Subcutaneous abdominal adipose tissue (tissue), 5 donors: ENCODE results near the gene SPOPL.
A peak's percentile ranks its signal among the peaks of the same experiment; 100 is the strongest.

ENCODE experiments used
- H3K27ac ChIP-seq: one replicate; pipeline ENCODE4 v1.7.0; 2013; ENCODE audit warnings: low read depth, mild to moderate bottlenecking, inconsistent platforms, low read length, moderate library complexity
- H3K27me3 ChIP-seq, 5 donors: one replicate each; pipeline ENCODE4 v1.7.0; 2013; ENCODE audit warnings: low read length in 5 of 5, inconsistent platforms in 1 of 5; ENCODE audit not compliant: control insufficient read depth in 5 of 5, insufficient read depth in 4 of 5
- H3K36me3 ChIP-seq, 5 donors: one replicate each; pipeline ENCODE4 v1.7.0; 2013; ENCODE audit warnings: low read length in 5 of 5; ENCODE audit not compliant: control insufficient read depth in 5 of 5, insufficient read depth in 5 of 5
- H3K4me1 ChIP-seq, 5 donors: one replicate each; pipeline ENCODE4 v1.7.0; 2013; ENCODE audit warnings: low read length in 5 of 5, mild to moderate bottlenecking in 3 of 5, moderate library complexity in 1 of 5; ENCODE audit not compliant: control insufficient read depth in 5 of 5, insufficient read depth in 5 of 5
- H3K4me3 ChIP-seq, 5 donors: one replicate each; pipeline ENCODE4 v1.7.0; 2013; ENCODE audit warnings: low read length in 5 of 5, low read depth in 1 of 5
- H3K9ac ChIP-seq, 5 donors: one replicate each; pipeline ENCODE4 v1.7.0; 2013; ENCODE audit warnings: low read length in 5 of 5, mild to moderate bottlenecking in 4 of 5, moderate library complexity in 3 of 5
- H3K9me3 ChIP-seq, 5 donors: one replicate each; pipeline ENCODE4 v1.7.0; 2013; ENCODE audit warnings: low read length in 5 of 5; ENCODE audit not compliant: control insufficient read depth in 5 of 5
- donor health status: healthy.
- donor health status: healthy.
- donor health status: healthy.
- donor health status: healthy.
- donor health status: healthy.

The SPOPL gene

DNA sequence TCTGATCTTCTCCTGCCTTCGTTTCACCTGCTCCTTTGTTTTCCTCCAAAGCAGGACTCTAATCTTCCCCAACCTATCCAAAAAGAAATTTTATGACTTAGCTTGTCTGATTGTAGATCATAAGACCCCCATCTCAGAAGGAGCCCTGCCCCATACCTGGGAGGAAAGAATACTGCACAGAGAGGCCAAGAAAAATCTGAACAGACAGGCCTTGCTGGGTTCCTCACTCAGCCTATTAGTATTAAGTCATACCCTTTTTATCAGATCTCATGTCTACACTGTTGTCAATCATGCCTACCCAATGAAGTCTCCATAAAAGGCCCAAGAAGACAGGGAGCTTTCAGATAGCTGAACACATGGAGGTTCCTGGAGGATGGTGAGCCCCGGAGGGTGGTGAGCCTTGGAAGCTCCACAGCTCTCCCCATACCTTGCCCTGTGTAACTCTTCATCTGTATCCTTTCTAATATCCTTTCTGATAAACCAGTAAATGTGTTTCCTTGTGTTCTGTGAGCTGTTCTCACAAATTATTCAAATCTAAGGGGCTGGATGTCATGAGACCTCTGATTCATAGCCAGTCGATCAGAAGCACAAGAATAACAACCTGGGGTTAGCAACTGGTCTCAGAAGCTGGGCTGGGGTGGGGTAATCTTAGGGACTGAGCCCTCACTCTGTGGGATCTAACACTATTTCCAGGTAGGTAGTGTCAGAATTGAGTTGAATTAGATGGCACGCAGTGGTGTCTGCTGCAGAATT is 108.8 kb downstream of the SPOPL start:
- Histone ChIP-seq H3K4me3 (no peak overlapping the region), H3K36me3 (no peaks in the 10 kb centered on the region), H3K9me3 (no peaks in the 10 kb centered on the region), H3K4me1 (peaks cover 0 to 12% (median 0%) of the 10 kb centered on the region in 5 donors), H3K27me3 (no peaks in the 10 kb centered on the region), H3K27ac (no peak overlapping the region), H3K9ac (no peak overlapping the region)

DNA sequence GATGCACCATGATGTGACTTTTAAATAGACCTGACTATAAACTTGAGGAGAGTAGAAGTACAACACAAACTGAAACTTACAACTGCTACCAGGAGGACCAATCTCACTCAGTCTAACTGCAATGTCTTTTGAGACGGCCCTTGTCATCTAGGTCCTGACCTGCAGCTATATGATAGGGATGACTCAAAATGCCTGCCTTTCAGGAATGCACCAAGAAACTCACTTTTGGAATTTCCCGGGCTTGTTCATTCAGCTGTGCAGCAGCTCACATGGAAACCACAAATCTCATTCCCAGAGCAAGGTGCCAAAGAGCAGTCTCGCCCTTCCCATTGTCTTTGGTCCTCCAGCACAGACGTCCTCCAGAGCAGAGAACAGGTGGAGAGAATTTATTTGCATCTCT is 113.7 kb downstream of the SPOPL start:
- Histone ChIP-seq H3K9me3 (no peaks in the 10 kb centered on the region), H3K36me3 (no peaks in the 10 kb centered on the region), H3K27me3 (no peaks in the 10 kb centered on the region), H3K4me1 (peaks cover 0 to 7% (median 1%) of the 10 kb centered on the region in 5 donors), H3K27ac (no peak overlapping the region), H3K9ac (no peak overlapping the region), H3K4me3 (no peak overlapping the region)

DNA sequence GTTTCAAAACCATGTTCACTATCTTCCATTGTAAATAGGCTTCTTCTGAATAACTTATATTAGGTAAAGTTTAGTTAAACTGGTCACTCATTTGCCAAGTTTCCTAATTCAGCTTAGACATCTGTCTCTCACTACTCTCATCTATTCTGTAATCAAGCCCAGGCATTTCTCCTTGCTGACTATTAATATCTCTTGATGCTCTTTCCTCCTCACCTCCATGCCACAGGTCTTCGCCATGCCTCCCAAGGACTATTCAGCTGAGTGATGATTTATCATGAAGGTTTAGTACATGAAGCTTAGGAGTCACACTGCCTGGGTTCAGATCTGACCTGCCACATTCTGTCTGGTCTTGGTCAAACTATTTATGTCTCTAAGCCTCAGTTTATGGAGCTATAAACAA is 115.5 kb downstream of the SPOPL start:
- Histone ChIP-seq H3K27me3 (no peaks in the 10 kb centered on the region), H3K4me1 (peaks cover 0 to 12% (median 4%) of the 10 kb centered on the region in 5 donors), H3K27ac (no peak overlapping the region), H3K9me3 (no peaks in the 10 kb centered on the region), H3K36me3 (no peaks in the 10 kb centered on the region), H3K9ac (no peak overlapping the region), H3K4me3 (no peak overlapping the region)

DNA sequence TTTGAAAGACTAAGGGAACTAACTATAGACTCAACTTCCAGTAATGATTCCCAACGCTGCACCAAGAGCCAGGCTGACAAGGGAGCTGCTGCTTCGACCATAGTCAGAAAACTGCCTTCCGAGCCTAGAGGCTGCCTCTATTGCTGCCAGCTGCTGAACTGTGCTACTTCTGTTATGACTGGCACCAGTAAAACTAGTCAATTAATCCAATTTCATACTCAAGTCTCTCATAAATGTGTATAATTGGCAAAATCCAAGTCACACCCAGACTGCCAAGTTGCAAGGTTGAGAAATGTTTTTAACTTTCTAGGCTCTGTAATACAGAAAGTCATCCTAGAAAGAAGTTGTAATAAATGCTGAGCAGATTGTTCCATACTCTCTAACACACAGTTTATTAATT is 117.4 kb downstream of the SPOPL start:
- Histone ChIP-seq H3K9ac (no peak overlapping the region), H3K36me3 (no peaks in the 10 kb centered on the region), H3K4me1 (peaks cover 0 to 27% (median 7%) of the 10 kb centered on the region in 5 donors), H3K27ac (no peak overlapping the region), H3K27me3 (no peaks in the 10 kb centered on the region), H3K4me3 (no peak overlapping the region), H3K9me3 (no peaks in the 10 kb centered on the region)

DNA sequence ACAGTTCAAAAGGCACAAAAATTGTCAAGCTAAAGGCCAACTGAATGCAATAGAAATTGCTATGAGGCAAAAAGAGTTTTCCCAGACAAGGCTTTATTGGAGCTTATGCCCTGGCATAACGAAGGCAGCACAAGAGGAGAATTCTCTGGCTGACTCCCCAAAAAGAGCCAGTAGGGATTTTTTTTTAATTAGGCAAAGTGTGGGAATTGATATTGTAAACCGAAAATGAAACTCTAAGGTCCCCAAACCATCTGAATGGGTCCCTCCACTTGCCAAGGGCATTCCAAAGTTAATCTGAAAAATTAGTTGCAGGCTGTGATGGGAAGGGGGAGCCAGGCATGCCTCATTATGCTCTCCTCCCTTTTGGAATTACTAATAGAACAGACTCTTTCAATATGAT is 118.9 kb downstream of the SPOPL start:
- no peak overlapping the region for H3K9ac ChIP-seq
- peak overlapping the region; percentile 11 for H3K27ac ChIP-seq
- H3K4me3 ChIP-seq = no peak overlapping the region
- no peaks in the 10 kb centered on the region for H3K36me3 ChIP-seq
- no peaks in the 10 kb centered on the region for H3K9me3 ChIP-seq
- H3K4me1 ChIP-seq = peaks cover 0 to 29% (median 7%) of the 10 kb centered on the region in 5 donors
- H3K27me3 ChIP-seq = no peaks in the 10 kb centered on the region

DNA sequence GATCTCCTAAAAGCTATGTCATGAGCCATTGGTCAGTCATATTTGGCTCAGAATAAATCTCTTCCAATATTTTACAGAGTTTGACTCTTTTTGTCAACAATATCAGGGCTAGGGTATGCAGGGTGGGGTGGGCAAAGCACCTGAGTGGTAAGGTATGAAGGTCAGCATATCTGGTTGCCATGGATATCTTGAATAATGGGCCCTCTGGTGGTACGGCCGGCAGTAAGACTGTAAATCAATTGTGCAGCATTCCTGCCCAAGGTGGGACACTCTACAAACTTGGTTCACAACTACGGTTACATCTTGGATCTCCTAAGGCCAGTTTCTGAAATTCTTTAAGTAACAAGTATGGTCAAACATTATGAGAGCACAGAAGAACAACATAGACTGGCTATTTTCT is 119.6 kb downstream of the SPOPL start:
- no peaks in the 10 kb centered on the region for H3K9me3 ChIP-seq
- no peaks in the 10 kb centered on the region for H3K36me3 ChIP-seq
- no peak overlapping the region for H3K4me3 ChIP-seq
- no peaks in the 10 kb centered on the region for H3K27me3 ChIP-seq
- H3K4me1 ChIP-seq = peaks cover 0 to 29% (median 7%) of the 10 kb centered on the region in 5 donors
- H3K27ac ChIP-seq = no peak overlapping the region
- H3K9ac ChIP-seq = no peak overlapping the region

DNA sequence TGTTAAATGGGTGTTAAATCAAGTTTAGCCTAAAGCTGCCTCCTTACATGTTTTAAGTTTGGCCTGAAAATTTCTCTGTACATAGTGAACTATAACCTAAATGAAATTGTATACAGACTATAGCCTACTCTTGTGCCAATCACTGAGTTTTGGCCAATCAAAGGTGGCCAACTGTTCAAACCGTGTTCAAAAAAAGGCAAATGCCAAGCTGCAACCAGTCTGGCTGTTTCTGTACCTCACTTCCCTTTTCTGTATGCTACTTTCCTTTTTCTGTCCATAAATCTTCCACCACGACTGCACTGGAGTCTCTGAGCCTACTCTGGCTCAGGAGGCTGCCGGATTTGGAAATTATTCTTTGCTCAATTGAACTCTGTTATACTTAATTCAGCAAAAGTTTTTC is 121.0 kb downstream of the SPOPL start:
- no peaks in the 10 kb centered on the region for H3K27me3 ChIP-seq
- H3K4me3 ChIP-seq = no peak overlapping the region
- no peaks in the 10 kb centered on the region for H3K36me3 ChIP-seq
- peak overlapping the region; percentile 14 for H3K27ac ChIP-seq
- H3K4me1 ChIP-seq = peaks cover 0 to 29% (median 7%) of the 10 kb centered on the region in 5 donors
- no peak overlapping the region for H3K9ac ChIP-seq
- H3K9me3 ChIP-seq = no peaks in the 10 kb centered on the region
